Testis (tissue), 2 donors: ENCODE data around the gene DRICH1.

ENCODE experiments used
- CTCF ChIP-seq, 3 experiments: fragments of 450-650 bp in 2 of 3; fragments of 200-600 bp in 1 of 3; sonication (generic) in 1 of 3; IDR thresholded peaks; one replicate each; pipeline ENCODE4 v1.5.1; 2016 to 2019; ENCODE audit warnings: antibody characterized with exemption in 3 of 3, mild to moderate bottlenecking in 2 of 3, moderate library complexity in 1 of 3
- POLR2A ChIP-seq: fragments of 450-650 bp; IDR thresholded peaks from one replicate; pipeline ENCODE4 v1.6.1; 2017; ENCODE audit warnings: antibody characterized with exemption, mild to moderate bottlenecking, moderate library complexity

GRCh38 chr22:23591846-23592245 lies 40.3 kb downstream of the DRICH1 start:
- TF ChIP-seq CTCF (IDR thresholded peaks at IDR 0.05) (no peak), POLR2A (no peak)
